HL-60 (cell line): ENCODE data around the gene ST6GAL1.

Experiments
- DNase-seq, 2 experiments: peaks; one replicate each; pipeline ENCODE4 v3.0.0-alpha.2; 2010 to 2020; ENCODE audit warnings: low read depth in 1 of 2, low spot score in 1 of 2
- H3K27ac ChIP-seq: fragments of 250-450 bp; sonication (Bioruptor Pico); replicated peaks from 2 replicates; pipeline ENCODE4 v1.5.1; 2020; ENCODE audit warnings: mild to moderate bottlenecking, moderate library complexity
- H3K27me3 ChIP-seq: fragments of 250-450 bp; sonication (Bioruptor Pico); 2 replicates; pipeline ENCODE4 v1.5.1; 2021; ENCODE audit warnings: mild to moderate bottlenecking, moderate library complexity; ENCODE audit not compliant: insufficient read depth, poor library complexity, severe bottlenecking
- H3K4me3 ChIP-seq: replicated peaks from 2 replicates; pipeline ENCODE4 v1.5.1; 2011; ENCODE audit warnings: mild to moderate bottlenecking, control low read depth, low read length; ENCODE audit not compliant: insufficient read depth
- CTCF ChIP-seq: IDR thresholded peaks from one replicate; pipeline ENCODE4 v1.5.1; 2011; ENCODE audit warnings: low read length, control low read depth, inconsistent platforms; ENCODE audit not compliant: insufficient read depth
- GABPA ChIP-seq: IDR thresholded peaks from 2 replicates; pipeline ENCODE4 v1.6.1; 2012; ENCODE audit warnings: low read depth
- POLR2AphosphoS5 ChIP-seq: IDR thresholded peaks from 2 replicates; pipeline ENCODE4 v1.6.1; 2012; ENCODE audit warnings: low read depth
- REST ChIP-seq: IDR thresholded peaks from 2 replicates; pipeline ENCODE4 v1.6.1; 2012; ENCODE audit warnings: low read depth; ENCODE audit not compliant: insufficient replicate concordance
- SPI1 ChIP-seq: IDR thresholded peaks from 2 replicates; pipeline ENCODE4 v1.6.1; 2012; ENCODE audit warnings: low read depth, mild to moderate bottlenecking, borderline replicate concordance

ST6GAL1 gene

GRCh38 chr3:186946756-186947375, 16.5 kb downstream of the ST6GAL1 start:
- Histone ChIP-seq H3K27ac (no peak overlapping the region), H3K27me3 (no peaks in the 10 kb centered on the region)
- TF ChIP-seq POLR2AphosphoS5 = no peak
- TF ChIP-seq REST = no peak
- TF ChIP-seq SPI1 = no peak
- TF ChIP-seq CTCF = no peak
- TF ChIP-seq GABPA = no peak

GRCh38 chr3:186949281-186949982, 19.1 kb downstream of the ST6GAL1 start:
- no peak for DNase-seq
- Histone ChIP-seq H3K27me3 (no peaks in the 10 kb centered on the region), H3K27ac (no peak overlapping the region), H3K4me3 (no peak overlapping the region)
- TF ChIP-seq POLR2AphosphoS5 (no peak), GABPA (no peak), REST (no peak), CTCF (no peak), SPI1 (no peak)

More at GRCh38 chr3:186946756-186947375, 16.5 kb downstream of the ST6GAL1 start:
- H3K4me3 ChIP-seq = no peak overlapping the region
- DNase-seq = no peak

- no peak overlapping the region for H3K27ac ChIP-seq
- TF ChIP-seq GABPA (no peak), CTCF (no peak), REST (no peak)
- DNase-seq = no peak
- no peaks in the 10 kb centered on the region for H3K27me3 ChIP-seq
- H3K4me3 ChIP-seq = no peak overlapping the region
Measured at GRCh38 chr3:186950402-186951093, 20.2 kb downstream of the ST6GAL1 start.
